Activated naive CD4-positive, alpha-beta T cell treated with anti-CD3 and anti-CD28 coated beads for 36 hours (primary cell): Measurements from ENCODE around the gene CCDC40. TPM values are rescaled to one million over a fixed set of nuclear protein-coding genes. Genes with fewer than 3 reads are reported as not detected.

Experiments
- CTCF ChIA-PET: fragments of 350-600 bp; sonication (Branson Sonifier 250); formaldehyde crosslinking; loops from one replicate; lab custom pipeline; 2021; ENCODE audit warnings: antibody characterized with exemption; lab: Charles Lee
- DNase-seq: peaks from one replicate; pipeline ENCODE4 v3.0.0-alpha.2; 2020
- H3K27ac Mint-ChIP-seq: one replicate; pipeline ENCODE4 v1.8.0; 2021; ENCODE audit warnings: mild to moderate bottlenecking, mixed read lengths
- H3K27me3 Mint-ChIP-seq: one replicate; pipeline ENCODE4 v1.8.0; 2021; ENCODE audit warnings: low read depth, mixed read lengths
- H3K36me3 Mint-ChIP-seq: one replicate; pipeline ENCODE4 v1.8.0; 2021; ENCODE audit warnings: low read depth, mixed read lengths
- H3K4me1 Mint-ChIP-seq: one replicate; pipeline ENCODE4 v1.8.0; 2021; ENCODE audit warnings: low read depth, mixed read lengths
- H3K4me3 Mint-ChIP-seq: one replicate; pipeline ENCODE4 v1.8.0; 2021; ENCODE audit warnings: mild to moderate bottlenecking, moderate library complexity, mixed read lengths
- H3K9me3 Mint-ChIP-seq: one replicate; pipeline ENCODE4 v1.8.0; 2021; ENCODE audit warnings: mixed read lengths
- intact Hi-C: fragments of 100-400 bp; cut with micrococcal nuclease; formaldehyde crosslinking; loops from one replicate; pipeline ENCODE4 v1.15.1; 2023
- total RNA-seq, 2 experiments: library from RNA; stranded (reverse); gene quantifications; one replicate each; pipeline ENCODE4 v1.2.3, GENCODE V29; 2021

The CCDC40 gene
- total RNA-seq, 2 experiments from 2014 or later: 0.32 TPM; not detected in 1

GRCh38 chr17:80065478-80066170 is 29.2 kb downstream of the CCDC40 start:
- intact Hi-C loops: no loop called here
- H3K27ac Mint-ChIP-seq: no peak overlapping the region
- H3K9me3 Mint-ChIP-seq: no peaks in the 10 kb centered on the region
- no peaks in the 10 kb centered on the region for H3K36me3 Mint-ChIP-seq
- H3K4me3 Mint-ChIP-seq: no peak overlapping the region
- H3K4me1 Mint-ChIP-seq: no peaks in the 10 kb centered on the region
- CTCF ChIA-PET: no interaction called here
- DNase-seq: no peak
- no peaks in the 10 kb centered on the region for H3K27me3 Mint-ChIP-seq

GRCh38 chr17:80067393-80067986 is 31.0 kb downstream of the CCDC40 start:
- intact Hi-C loops: no loop called here
- no peaks in the 10 kb centered on the region for H3K9me3 Mint-ChIP-seq
- H3K4me1 Mint-ChIP-seq: peaks cover 7% of the 10 kb centered on the region
- H3K4me3 Mint-ChIP-seq: no peak overlapping the region
- H3K27me3 Mint-ChIP-seq: no peaks in the 10 kb centered on the region
- CTCF ChIA-PET: interaction anchor here (0.6 kb wide), 1 partner anchor 17 kb away, joined by 3 read pairs; no protein-coding TSS in a partner anchor
- no peak for DNase-seq
- no peaks in the 10 kb centered on the region for H3K36me3 Mint-ChIP-seq
- no peak overlapping the region for H3K27ac Mint-ChIP-seq

GRCh38 chr17:80068301-80069222 is 32.1 kb downstream of the CCDC40 start:
- H3K9me3 Mint-ChIP-seq: no peaks in the 10 kb centered on the region
- intact Hi-C loops: no loop called here
- H3K4me1 Mint-ChIP-seq: peaks cover 7% of the 10 kb centered on the region
- no peak overlapping the region for H3K27ac Mint-ChIP-seq
- CTCF ChIA-PET: no interaction called here
- no peaks in the 10 kb centered on the region for H3K27me3 Mint-ChIP-seq
- DNase-seq: no peak
- H3K4me3 Mint-ChIP-seq: no peak overlapping the region
- H3K36me3 Mint-ChIP-seq: no peaks in the 10 kb centered on the region

- no peak for DNase-seq
- Mint-ChIP-seq H3K4me3 (no peak overlapping the region), H3K27me3 (no peaks in the 10 kb centered on the region), H3K4me1 (peaks cover 7% of the 10 kb centered on the region), H3K9me3 (no peaks in the 10 kb centered on the region), H3K36me3 (no peaks in the 10 kb centered on the region), H3K27ac (no peak overlapping the region)
- intact Hi-C loops: no loop called here
- CTCF ChIA-PET: no interaction called here
Observed at GRCh38 chr17:80070375-80071115, 34.1 kb downstream of the CCDC40 start.

- intact Hi-C loops: no loop called here
- H3K36me3 Mint-ChIP-seq: no peaks in the 10 kb centered on the region
- CTCF ChIA-PET: interaction anchor here (0.7 kb wide), 1 partner anchor 65 kb away, joined by 4 read pairs; no protein-coding TSS in a partner anchor
- H3K4me1 Mint-ChIP-seq: peaks cover 7% of the 10 kb centered on the region
- no peak overlapping the region for H3K4me3 Mint-ChIP-seq
- H3K9me3 Mint-ChIP-seq: no peaks in the 10 kb centered on the region
- H3K27me3 Mint-ChIP-seq: no peaks in the 10 kb centered on the region
- DNase-seq: no peak
- no peak overlapping the region for H3K27ac Mint-ChIP-seq
Observed at GRCh38 chr17:80071116-80071841, 34.8 kb downstream of the CCDC40 start.

GRCh38 chr17:80072410-80072809 is 36.0 kb downstream of the CCDC40 start:
- H3K36me3 Mint-ChIP-seq: no peaks in the 10 kb centered on the region
- DNase-seq: no peak
- no peaks in the 10 kb centered on the region for H3K27me3 Mint-ChIP-seq
- intact Hi-C loops: no loop called here
- H3K27ac Mint-ChIP-seq: no peak overlapping the region
- H3K4me3 Mint-ChIP-seq: no peak overlapping the region
- CTCF ChIA-PET: no interaction called here
- H3K9me3 Mint-ChIP-seq: no peaks in the 10 kb centered on the region
- peaks cover 7% of the 10 kb centered on the region for H3K4me1 Mint-ChIP-seq

- H3K4me1 Mint-ChIP-seq: peaks cover 3% of the 10 kb centered on the region
- CTCF ChIA-PET: interaction anchor here (0.7 to 1.3 kb wide), 2 partner anchors 46 to 73 kb away, joined by 5 read pairs; no protein-coding TSS in a partner anchor
- H3K27ac Mint-ChIP-seq: no peak overlapping the region
- H3K4me3 Mint-ChIP-seq: no peak overlapping the region
- intact Hi-C loops: loop anchor here (5.0 kb wide), 3 partner anchors 67 to 172 kb away; partner anchors contain the start of gene EIF4A3
- no peaks in the 10 kb centered on the region for H3K36me3 Mint-ChIP-seq
- no peaks in the 10 kb centered on the region for H3K27me3 Mint-ChIP-seq
- H3K9me3 Mint-ChIP-seq: no peaks in the 10 kb centered on the region
- no peak for DNase-seq
Observed at GRCh38 chr17:80080081-80080480, 43.6 kb downstream of the CCDC40 start.

- Mint-ChIP-seq H3K4me3 (no peak overlapping the region), H3K36me3 (no peaks in the 10 kb centered on the region), H3K27ac (no peak overlapping the region), H3K27me3 (no peaks in the 10 kb centered on the region), H3K4me1 (peaks cover 3% of the 10 kb centered on the region), H3K9me3 (no peaks in the 10 kb centered on the region)
- intact Hi-C loops: loop anchor here (5.0 kb wide), 3 partner anchors 66 to 171 kb away; partner anchors contain the start of gene EIF4A3
- CTCF ChIA-PET: interaction anchor here (0.6 to 2.7 kb wide), 6 partner anchors 11 to 906 kb away, joined by 3 to 11 read pairs (median 8); partner anchors contain the start of gene GAA
- no peak for DNase-seq
Observed at GRCh38 chr17:80081596-80081995, 45.2 kb downstream of the CCDC40 start.

- peak; percentile 76 for DNase-seq
- intact Hi-C loops: loop anchor here (5.0 kb wide), 3 partner anchors 65 to 170 kb away; partner anchors contain the start of gene EIF4A3
- Mint-ChIP-seq H3K27me3 (no peaks in the 10 kb centered on the region), H3K36me3 (no peaks in the 10 kb centered on the region), H3K4me1 (peaks cover 3% of the 10 kb centered on the region), H3K27ac (no peak overlapping the region), H3K4me3 (no peak overlapping the region), H3K9me3 (no peaks in the 10 kb centered on the region)
- CTCF ChIA-PET: interaction anchor here (0.6 to 2.7 kb wide), 16 partner anchors 10 to 758 kb away, joined by 3 to 11 read pairs (median 3); partner anchors contain the start of gene GAA
Observed at GRCh38 chr17:80082403-80083135, 46.1 kb downstream of the CCDC40 start.

GRCh38 chr17:80083136-80083661 is 46.8 kb downstream of the CCDC40 start:
- Mint-ChIP-seq H3K4me3 (no peak overlapping the region), H3K36me3 (no peaks in the 10 kb centered on the region), H3K9me3 (no peaks in the 10 kb centered on the region), H3K27ac (no peak overlapping the region), H3K4me1 (peaks cover 3% of the 10 kb centered on the region), H3K27me3 (no peaks in the 10 kb centered on the region)
- CTCF ChIA-PET: interaction anchor here (0.6 to 2.7 kb wide), 15 partner anchors 9 to 757 kb away, joined by 3 to 11 read pairs (median 3); partner anchors contain the start of gene GAA
- intact Hi-C loops: loop anchor here (5.0 kb wide), 3 partner anchors 64 to 169 kb away; partner anchors contain the start of gene EIF4A3
- no peak for DNase-seq
